Heart left ventricle (tissue), 16 donors: Measurements from ENCODE around the gene SLC49A3. TPM values are rescaled to one million over a fixed set of nuclear protein-coding genes. Genes with fewer than 3 reads are reported as not detected.
"Not testable (repeated sequence)": the region's sequence is repeated elsewhere in the genome, so short reads cannot be mapped to it uniquely, and the experiment has no call there.

Experiments
- ATAC-seq, 4 donors: fragments of 200-7000 bp; cut with Tn5 transposase; one replicate each; pipeline ENCODE4 v1.9.1; 2020 to 2022; ENCODE audit warnings: moderate library complexity in 4 of 4, mild to moderate bottlenecking in 3 of 4, moderate number of reproducible peaks in 1 of 4
- DNase-seq, 5 donors: peaks; one replicate each; pipeline ENCODE4 v3.0.0-alpha.2; 2020
- H3K27ac ChIP-seq, 12 donors: fragments of 200-600 bp; sonication (generic) in 4 of 12; one replicate each; pipeline versions ENCODE4 v1.5.0 to v1.8.0; 2016 to 2022; ENCODE audit warnings: mild to moderate bottlenecking in 2 of 12
- H3K27me3 ChIP-seq, 9 donors: fragments of 200-600 bp; sonication (generic) in 2 of 9; one replicate each; pipeline versions ENCODE4 v1.5.1 to v1.8.0; 2016 to 2022; ENCODE audit warnings: mild to moderate bottlenecking in 3 of 9
- H3K36me3 ChIP-seq, 9 donors: fragments of 200-600 bp; sonication (generic) in 2 of 9; one replicate each; pipeline versions ENCODE4 v1.5.0 to v1.8.0; 2018 to 2022; ENCODE audit warnings: mild to moderate bottlenecking in 2 of 9
- H3K4me1 ChIP-seq, 12 donors: fragments of 200-600 bp; sonication (generic) in 4 of 12; one replicate each; pipeline versions ENCODE4 v1.5.0 to v1.8.0; 2016 to 2022; ENCODE audit warnings: mild to moderate bottlenecking in 3 of 12
- H3K4me3 ChIP-seq, 12 donors: fragments of 200-600 bp; sonication (generic) in 4 of 12; one replicate each; pipeline versions ENCODE4 v1.5.0 to v1.8.0; 2017 to 2022; ENCODE audit warnings: mild to moderate bottlenecking in 9 of 12, moderate library complexity in 4 of 12
- H3K9me3 ChIP-seq, 12 donors: fragments of 200-600 bp; sonication (generic) in 4 of 12; one replicate each; pipeline versions ENCODE4 v1.5.0 to v1.8.0; 2016 to 2022; ENCODE audit warnings: mild to moderate bottlenecking in 1 of 12
- CTCF ChIP-seq, 12 donors: fragments of 200-600 bp; sonication (generic) in 4 of 12; IDR thresholded peaks; one replicate each; pipeline versions ENCODE4 v1.5.0 to v1.8.0; 2018 to 2022; ENCODE audit warnings: antibody characterized with exemption in 12 of 12, mild to moderate bottlenecking in 5 of 12
- POLR2A ChIP-seq, 2 donors: fragments of 450-650 bp; IDR thresholded peaks; one replicate each; pipeline ENCODE4 v1.6.1; 2017; ENCODE audit warnings: antibody characterized with exemption in 2 of 2, mild to moderate bottlenecking in 2 of 2, moderate library complexity in 2 of 2
- WGBS, 4 donors: extraction: QIAGEN DNeasy Blood & Tissue Kit in 2 of 4; methylation state at CpG; one replicate each; pipeline versions ENCODE4 v1.1.5 to v1.1.7; 2013 to 2018; 5-methylcytosine and 5-hydroxymethylcytosine counted together
- intact Hi-C, 10 donors: fragments of 100-400 bp; cut with DNase I; formaldehyde crosslinking; loops; one replicate each; pipeline versions ENCODE4 v1.11.1 to v1.14.2; 2022
- long read RNA-seq, 3 donors: library from polyadenylated mRNA; unstranded; transcript quantifications; one replicate each; pipeline ENCODE4 v2.0.0, GENCODE V29; 2020 to 2021
- polyA plus RNA-seq, 2 donors: library from polyadenylated mRNA; stranded (reverse); fragments of 200-250 nt; gene quantifications; one replicate each; pipeline ENCODE4 v1.2.3, GENCODE V29; 2013
- total RNA-seq, 9 donors: library from RNA; depleted of rRNA in 2 of 9; stranded (reverse); fragments of >200 nt in 2 of 9; fragmentation: NEBNext Ultra II Directional in 3 of 9; extraction: Animal tissue kit (Norgen Biotek cat#: 25700) in 3 of 9; gene quantifications; one replicate each; pipeline versions ENCODE4 v1.1.0 to v1.2.4, GENCODE V29; 2016 to 2023
- donor health status: ischemic (EF 13 %, LVEDD 7.1; RV severe dilation, severe dysfunction).
- donor health status: healthy with polysubstance abuse.
- donor health status: DM: no; HTN: yes; CAD: no.
- donor health status: DM: no; HTN: no; CAD: no.
- donor health status: ischemic (EF 25% LVEDD 6.9; RV normal size, moderate dysfunction).
- donor health status: ischemic (EF 25% LVEDD 5.7; RV mildly dilated, moderate dysfunction).
- donor health status: healthy.
- donor health status: DM: yes; HTN: yes; CAD: no.
- donor health status: ischemic (EF 35%, LVEDD 5.7; RV mildly dilated, moderate dysfunction).
- donor health status: nonischemic (EF 11% LVEDD 7.7; RV severe dilation, severe dysfunction).
- donor health status: DM: yes; HTN: yes; CAD: no.
- donor health status: PGD.
- donor health status: ischemic (EF 29% LVEDD 5.4; RV normal size, mild dysfunction).
- donor health status: nonischemic (EF 23%, LVEDD 6.1; RV moderate dilation, normal function).

SLC49A3 gene
- total RNA-seq (10 to 100 TPM in 3 of 9 donors, 1 to 10 TPM in 6; 5.6 to 20.5 (median 8.9) TPM), polyA plus RNA-seq (1 to 10 TPM; 5.2 to 9.8 TPM)
- long read RNA-seq, donor 1, partial matches to known transcripts = 6 of 31 reads
- long read RNA-seq, donor 1, other reads (novel, unspliced or antisense) = 22 of 31 reads
- long read RNA-seq, donor 2, partial matches to known transcripts = 1 of 4 reads
- long read RNA-seq, donor 2, other reads (novel, unspliced or antisense) = 3 of 4 reads
- long read RNA-seq, donor 3, partial matches to known transcripts = 0 of 7 reads
- long read RNA-seq, donor 3, other reads (novel, unspliced or antisense) = 7 of 7 reads

GRCh38 chr4:688854-689681 is at the start of gene SLC49A3:
TSS of gene SLC49A3 (minus strand) at chr4:689151. CDS start at chr4:689127, 24 bp downstream.
- Histone ChIP-seq H3K27me3 (no peaks in the 10 kb centered on the region), H3K9me3 (no peaks in the 10 kb centered on the region), H3K36me3 (no peaks in the 10 kb centered on the region), H3K27ac (peak within 1 kb of the TSS; percentile 76 to 93 (median 84)), H3K4me3 (peak within 1 kb of the TSS; percentile 55 to 78 (median 62)), H3K4me1 (peaks cover 0 to 44% (median 33%) of the 10 kb centered on the region in 12 donors)
- intact Hi-C loops = no loop called here
- DNase-seq = peak in 4 of 5 donors; percentile 57 to 75 (median 63)
- WGBS, 4 donors = 10 to 41% (median 20%) methylated on average over 6 to 59 of the region's 59 CpGs
- no peak for TF ChIP-seq POLR2A (IDR thresholded peaks at IDR 0.05)
- no peak for TF ChIP-seq CTCF (IDR thresholded peaks at IDR 0.05)
- ATAC-seq = peak in 3 of 4 donors; percentile 20 to 37 (median 21)

- peak in 1 of 5 donors; percentile 20 for DNase-seq
- 95 to 96% (median 95%) methylated on average over 26 to 34 of the region's 34 CpGs for WGBS, 4 donors
These were observed 47.6 kb upstream of the SLC49A3 start for GRCh38 chr4:736561-736960.

GRCh38 chr4:735583-735982 is 46.6 kb upstream of the SLC49A3 start:
- ATAC-seq = no peak
- no peaks in the 10 kb centered on the region for H3K9me3 ChIP-seq
- TF ChIP-seq CTCF (IDR thresholded peaks at IDR 0.05) (no peak), POLR2A (IDR thresholded peaks at IDR 0.05) (no peak)
- no peak overlapping the region for H3K4me3 ChIP-seq
- H3K27ac ChIP-seq = no peak overlapping the region
- peak in 1 of 5 donors; percentile 20 for DNase-seq
- intact Hi-C loops = no loop called here
- WGBS, 4 donors = 95 to 97% (median 96%) methylated on average over 8 of the region's 8 CpGs
- H3K27me3 ChIP-seq = no peaks in the 10 kb centered on the region
- no peaks in the 10 kb centered on the region for H3K4me1 ChIP-seq
- H3K36me3 ChIP-seq = peaks cover 2 to 88% (median 86%) of the 10 kb centered on the region in 9 donors

More at GRCh38 chr4:736561-736960, 47.6 kb upstream of the SLC49A3 start:
- H3K9me3 ChIP-seq, H3K4me1 ChIP-seq, H3K27me3 ChIP-seq, intact Hi-C loops, H3K27ac ChIP-seq, H3K4me3 ChIP-seq, ATAC-seq: not testable (repeated sequence)
- peaks cover 2 to 90% (median 88%) of the 10 kb centered on the region in 9 donors for H3K36me3 ChIP-seq

GRCh38 chr4:734951-735350 is 46.0 kb upstream of the SLC49A3 start:
- TF ChIP-seq POLR2A (IDR thresholded peaks at IDR 0.05) (no peak), CTCF (IDR thresholded peaks at IDR 0.05) (no peak)
- no peaks in the 10 kb centered on the region for H3K27me3 ChIP-seq
- intact Hi-C loops = no loop called here
- WGBS, 4 donors = 93 to 100% (median 95%) methylated on average over 6 to 9 of the region's 9 CpGs
- H3K9me3 ChIP-seq = no peaks in the 10 kb centered on the region
- no peak for ATAC-seq
- DNase-seq = peak in 2 of 5 donors; percentile 10 to 55
- H3K36me3 ChIP-seq = peaks cover 2 to 88% (median 83%) of the 10 kb centered on the region in 9 donors
- H3K4me3 ChIP-seq = no peak overlapping the region
- H3K27ac ChIP-seq = no peak overlapping the region
- H3K4me1 ChIP-seq = no peaks in the 10 kb centered on the region
